ENCODE results near the gene MYO3B.

The MYO3B gene

GRCh38 chr2:170365003-170365402, 187.1 kb downstream of the MYO3B start:
- no peaks in the 10 kb centered on the region for H4K20me1 ChIP-seq (ENCODE audit: control insufficient read depth, insufficient read depth, low read depth, low read length)
- H3K36me3 ChIP-seq (ENCODE audit: control insufficient read depth, low read length) = no peaks in the 10 kb centered on the region
- no peak overlapping the region for H3K27ac ChIP-seq (ENCODE audit: low read depth, low read length)
- no peaks in the 10 kb centered on the region for H3F3A ChIP-seq (ENCODE audit: control insufficient read depth, insufficient read depth)
- H3K4me1 ChIP-seq (ENCODE audit: control insufficient read depth, low read length) = peaks cover 8% of the 10 kb centered on the region; the same call in 1 of the 2 replicates
- peaks cover 41% of the 10 kb centered on the region for H3K27me3 ChIP-seq (ENCODE audit: control insufficient read depth, low read length)
- no peaks in the 10 kb centered on the region for H3K9me2 ChIP-seq (replicated peaks; ENCODE audit: control insufficient read depth, low read length)
- H3K9me3 ChIP-seq (ENCODE audit: control insufficient read depth, insufficient read depth, low read length) = no peaks in the 10 kb centered on the region
- TF ChIP-seq CTCF (IDR thresholded peaks at IDR 0.05; ENCODE audit: low read depth, low read length, poor library complexity, severe bottlenecking) (no peak), EZH2phosphoT487 (IDR thresholded peaks at IDR 0.05; ENCODE audit: borderline replicate concordance, low read length) (no peak)
- no peaks in the 10 kb centered on the region for H3K79me2 ChIP-seq (ENCODE audit: control insufficient read depth, low read length)
- H3K4me3 ChIP-seq (ENCODE audit: low read length) = no peak overlapping the region
- H3K4me2 ChIP-seq (ENCODE audit: low read length) = no peak overlapping the region

GRCh38 chr2:170365686-170366085, 187.7 kb downstream of the MYO3B start:
- Histone ChIP-seq H3K4me2 (ENCODE audit: low read length) (no peak overlapping the region), H3K4me1 (ENCODE audit: control insufficient read depth, low read length) (peaks cover 8% of the 10 kb centered on the region; the same call in 1 of the 2 replicates), H3K9me3 (ENCODE audit: control insufficient read depth, insufficient read depth, low read length) (no peaks in the 10 kb centered on the region), H3F3A (ENCODE audit: control insufficient read depth, insufficient read depth) (no peaks in the 10 kb centered on the region), H3K9me2 (replicated peaks; ENCODE audit: control insufficient read depth, low read length) (no peaks in the 10 kb centered on the region), H3K27me3 (ENCODE audit: control insufficient read depth, low read length) (peaks cover 41% of the 10 kb centered on the region), H3K36me3 (ENCODE audit: control insufficient read depth, low read length) (no peaks in the 10 kb centered on the region), H3K27ac (ENCODE audit: low read depth, low read length) (no peak overlapping the region), H3K79me2 (ENCODE audit: control insufficient read depth, low read length) (no peaks in the 10 kb centered on the region), H4K20me1 (ENCODE audit: control insufficient read depth, insufficient read depth, low read depth, low read length) (no peaks in the 10 kb centered on the region), H3K4me3 (ENCODE audit: low read length) (no peak overlapping the region)
- TF ChIP-seq CTCF (IDR thresholded peaks at IDR 0.05; ENCODE audit: low read depth, low read length, poor library complexity, severe bottlenecking) (no peak), EZH2phosphoT487 (IDR thresholded peaks at IDR 0.05; ENCODE audit: borderline replicate concordance, low read length) (no peak)

- Histone ChIP-seq H3K9me3 (ENCODE audit: control insufficient read depth, insufficient read depth, low read length) (no peaks in the 10 kb centered on the region), H3K36me3 (ENCODE audit: control insufficient read depth, low read length) (no peaks in the 10 kb centered on the region), H3K79me2 (ENCODE audit: control insufficient read depth, low read length) (no peaks in the 10 kb centered on the region), H3F3A (ENCODE audit: control insufficient read depth, insufficient read depth) (no peaks in the 10 kb centered on the region), H3K27me3 (ENCODE audit: control insufficient read depth, low read length) (peaks cover 40% of the 10 kb centered on the region), H3K4me3 (ENCODE audit: low read length) (no peak overlapping the region), H3K9me2 (replicated peaks; ENCODE audit: control insufficient read depth, low read length) (no peaks in the 10 kb centered on the region), H3K4me1 (ENCODE audit: control insufficient read depth, low read length) (peaks cover 8% of the 10 kb centered on the region; the same call in 1 of the 2 replicates), H3K27ac (ENCODE audit: low read depth, low read length) (no peak overlapping the region), H3K4me2 (ENCODE audit: low read length) (no peak overlapping the region), H4K20me1 (ENCODE audit: control insufficient read depth, insufficient read depth, low read depth, low read length) (no peaks in the 10 kb centered on the region)
- TF ChIP-seq EZH2phosphoT487 (IDR thresholded peaks at IDR 0.05; ENCODE audit: borderline replicate concordance, low read length) = no peak; the same call in 1 of the 2 replicates
- no peak for TF ChIP-seq CTCF (IDR thresholded peaks at IDR 0.05; ENCODE audit: low read depth, low read length, poor library complexity, severe bottlenecking)
Measured at GRCh38 chr2:170368370-170368769, 190.4 kb downstream of the MYO3B start.

Measured in DOHH2 (cell line).